ENCODE data around the gene BEND6.

DNA sequence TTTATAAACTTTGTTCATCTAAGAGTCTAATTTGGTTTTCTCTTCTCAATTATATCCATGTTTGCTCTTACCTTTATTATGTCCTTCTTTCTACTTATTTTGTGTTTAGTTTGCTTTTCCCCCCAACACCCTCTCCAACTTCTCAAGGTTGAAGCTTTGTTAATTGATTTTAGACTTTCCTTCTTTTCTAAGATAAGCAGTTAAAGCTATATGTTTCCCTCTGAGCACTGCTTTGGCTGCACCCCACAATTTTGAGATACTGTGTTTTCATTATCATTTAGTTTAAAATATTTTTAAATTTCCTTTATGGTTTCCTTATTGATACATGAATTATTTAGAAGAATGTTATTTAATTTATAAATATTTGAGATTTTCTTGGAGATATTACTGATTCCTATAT, 13.9 kb upstream of the BEND6 start:
- TF ChIP-seq CTCF (IDR thresholded peaks at IDR 0.05; ENCODE audit: extremely low read depth in 1 of 2, insufficient read depth in 1 of 2, low read depth in 1 of 2, low read length in 2 of 2) (no peak), POLR2AphosphoS5 (IDR thresholded peaks at IDR 0.05; ENCODE audit: insufficient read depth, low read depth, low read length) (no peak)
- TF ChIP-seq, protein P1, sequence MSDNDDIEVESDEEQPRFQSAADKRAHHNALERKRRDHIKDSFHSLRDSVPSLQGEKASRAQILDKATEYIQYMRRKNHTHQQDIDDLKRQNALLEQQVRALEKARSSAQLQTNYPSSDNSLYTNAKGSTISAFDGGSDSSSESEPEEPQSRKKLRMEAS (IDR thresholded peaks at IDR 0.05; ENCODE audit: insufficient read depth, insufficient read length) = no peak

Measured in endothelial cell of umbilical vein (primary cell).